Right kidney (tissue), 9 donors: ENCODE data around the gene DYTN.
"Not testable (repeated sequence)": the region's sequence is repeated elsewhere in the genome, so short reads cannot be mapped to it uniquely, and the experiment has no call there.

ENCODE experiments used
- DNase-seq: peaks from one replicate; pipeline ENCODE4 v3.0.0-alpha.2; 2016
- long read RNA-seq, 8 donors: transcript quantifications; one replicate each; lab custom pipeline, GENCODE V29; 2026

The DYTN gene, protein sequence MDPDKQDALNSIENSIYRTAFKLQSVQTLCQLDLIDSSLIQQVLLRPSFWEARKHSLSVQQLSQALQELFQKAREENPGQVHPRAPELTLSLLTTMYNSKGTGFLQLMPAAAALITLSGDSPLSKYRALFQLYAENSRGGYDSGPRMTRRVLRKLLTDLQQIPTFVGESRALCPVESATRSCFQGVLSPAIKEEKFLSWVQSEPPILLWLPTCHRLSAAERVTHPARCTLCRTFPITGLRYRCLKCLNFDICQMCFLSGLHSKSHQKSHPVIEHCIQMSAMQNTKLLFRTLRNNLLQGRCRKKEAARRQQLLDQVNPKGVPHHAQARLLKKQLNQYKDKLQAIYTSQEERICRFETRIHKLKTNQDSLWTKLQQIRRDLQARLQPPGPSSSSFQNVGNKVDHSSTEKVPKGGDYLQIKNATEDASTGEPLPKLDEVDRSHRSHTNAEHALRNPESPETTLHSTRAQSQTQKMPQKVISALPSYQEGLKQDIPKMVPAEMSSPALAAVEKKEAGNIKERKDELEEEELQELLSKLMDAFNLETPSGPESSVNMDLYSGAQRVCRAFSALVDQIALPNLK
- long read RNA-seq, donor 1: 0 reads
- long read RNA-seq, donor 2: 0 reads
- long read RNA-seq, donor 3: 0 reads
- long read RNA-seq, donor 4: 0 reads
- long read RNA-seq, donor 5: 0 reads
- long read RNA-seq, donor 6: 0 reads
- long read RNA-seq, donor 7: 0 reads
- long read RNA-seq, donor 8: 0 reads

DNA sequence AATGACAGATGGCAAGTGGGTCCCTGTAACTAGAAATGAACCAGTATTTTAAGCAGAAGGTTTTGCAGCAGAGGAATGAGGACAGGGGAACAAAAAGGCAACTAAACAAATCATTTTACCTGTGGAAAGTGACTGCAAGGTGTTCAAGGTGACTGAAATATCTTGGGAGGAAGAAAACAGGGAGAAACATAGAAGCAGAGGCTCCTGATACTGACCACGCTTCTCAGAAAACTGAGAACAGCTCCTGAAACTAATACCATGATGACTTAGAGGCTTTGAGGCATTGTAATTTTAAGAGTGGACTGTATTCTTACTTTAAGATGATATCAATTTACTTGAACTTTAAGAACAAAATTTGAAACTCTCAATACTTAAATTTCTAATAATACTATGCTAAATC lies at the start of gene DYTN:
TSS of gene DYTN (minus strand) at position 101 of the 400 bp plus-strand sequence. CDS start 117 bp downstream, outside the sequence.
- no peak for DNase-seq

DNA sequence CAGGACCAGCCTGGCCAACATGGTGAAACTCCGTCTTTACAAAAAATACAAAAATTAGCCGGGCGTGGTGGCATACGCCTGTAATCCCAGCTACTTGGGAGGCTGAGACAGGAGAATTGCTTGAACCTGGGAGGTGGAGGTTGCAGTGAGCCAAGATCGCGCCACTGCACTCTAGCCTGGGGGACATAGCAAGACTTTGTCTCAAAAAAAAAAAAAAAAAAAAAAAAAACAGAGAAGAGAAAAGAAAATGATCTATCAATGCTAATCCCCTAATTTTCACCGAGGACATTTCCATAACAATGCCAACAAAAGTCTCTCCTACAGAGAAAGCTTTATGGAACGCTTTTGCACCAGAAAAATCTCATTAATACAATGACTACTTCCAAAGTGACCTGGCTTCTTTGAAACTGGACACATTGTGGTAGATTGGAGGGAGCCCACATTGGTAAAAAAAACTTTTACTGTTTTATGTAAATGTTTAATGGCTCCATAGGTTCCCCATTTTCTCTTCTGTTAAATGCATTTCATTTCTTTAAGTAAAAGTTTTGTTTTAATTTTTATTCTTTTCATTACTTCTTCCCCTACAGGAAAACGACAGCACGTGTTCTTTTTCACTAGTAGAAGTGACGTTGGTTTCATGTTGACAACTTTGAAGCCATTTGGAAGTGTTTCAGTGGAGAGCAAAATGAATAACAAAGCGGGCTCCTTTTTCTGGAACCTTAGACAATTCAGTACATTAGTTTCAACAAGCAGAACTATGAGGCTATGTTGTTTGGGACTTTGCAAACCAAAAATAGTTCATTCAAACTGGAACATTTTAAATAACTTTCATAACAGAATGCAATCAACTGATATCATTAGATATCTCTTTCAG lies 48.1 kb upstream of the DYTN start:
- no peak for DNase-seq

DNA sequence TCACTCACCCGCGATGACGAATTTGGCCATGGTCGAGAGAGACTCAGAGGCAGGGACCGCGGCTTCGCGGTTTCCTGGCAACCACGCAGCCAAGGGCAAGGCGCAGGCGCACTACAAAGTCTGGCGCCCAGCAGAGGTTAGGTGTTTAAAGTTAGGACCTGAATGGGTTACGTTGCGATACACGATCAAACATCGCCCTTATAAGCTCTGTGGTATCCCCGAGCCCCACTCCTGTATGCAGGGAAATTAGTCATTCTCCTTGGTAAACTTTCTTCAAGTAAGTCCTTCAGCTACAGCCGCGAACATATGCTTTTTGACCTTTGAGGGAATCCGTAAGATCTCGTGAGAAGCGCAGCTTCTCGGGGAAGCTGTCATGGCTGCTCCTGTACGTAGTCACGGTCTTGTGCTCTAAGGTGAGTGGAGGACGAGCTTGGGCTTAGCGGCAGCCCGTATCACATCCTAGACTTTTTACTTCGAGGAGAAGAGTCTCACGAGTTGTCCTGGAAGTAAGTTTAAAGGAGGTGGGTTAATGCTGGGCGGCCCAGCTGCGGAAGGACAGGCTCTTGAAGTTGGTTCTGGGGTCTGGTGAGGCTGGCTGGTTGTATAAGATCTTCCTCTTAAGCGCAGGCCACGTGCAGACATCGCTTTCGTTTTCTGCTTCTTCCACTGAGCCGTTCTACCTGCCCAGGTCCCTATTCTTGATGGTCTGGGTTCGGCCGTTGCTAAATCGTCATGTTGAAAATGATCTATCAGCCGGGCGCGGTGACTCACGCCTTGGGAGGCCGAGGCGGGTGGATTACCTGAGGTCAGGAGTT lies 47.3 kb upstream of the DYTN start, which contains the start of the genes FASTKD2 and MDH1B:
TSS of gene FASTKD2 (plus strand) at position 365 of the 815 bp plus-strand sequence. CDS start 1,088 bp downstream, outside the sequence.
TSS of gene MDH1B (minus strand) at position 87 of the 815 bp plus-strand sequence. CDS start at position 30, 57 bp downstream.
- peak; percentile 96 for DNase-seq

DNA sequence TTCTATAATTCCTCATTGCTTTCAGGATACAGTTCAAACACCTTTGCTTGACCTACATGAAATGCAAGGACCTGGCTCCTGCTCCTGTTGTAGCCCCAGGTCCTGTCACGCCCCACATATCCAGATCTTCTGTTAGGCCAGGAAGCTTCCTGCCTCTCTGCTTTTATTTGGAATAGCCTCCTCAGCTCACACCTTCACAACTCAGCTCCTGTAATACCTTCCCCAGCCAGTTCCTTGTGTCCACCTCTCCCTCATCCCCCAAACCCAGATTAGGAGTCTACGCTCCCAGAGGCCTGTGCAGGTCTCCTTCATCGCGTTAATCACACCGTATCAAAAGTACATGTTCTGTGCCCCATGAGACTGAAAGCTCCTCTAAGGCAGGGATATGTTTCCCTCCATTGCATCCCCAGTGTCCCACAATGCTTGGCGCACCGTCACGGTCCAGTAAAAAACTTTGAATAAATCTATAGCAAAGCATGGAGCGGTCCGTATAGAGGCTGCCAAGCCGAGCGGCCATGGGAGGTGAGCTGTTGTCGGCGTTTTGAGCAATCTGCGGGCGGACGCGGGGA lies 46.6 kb upstream of the DYTN start:
- no peak for DNase-seq

DNA sequence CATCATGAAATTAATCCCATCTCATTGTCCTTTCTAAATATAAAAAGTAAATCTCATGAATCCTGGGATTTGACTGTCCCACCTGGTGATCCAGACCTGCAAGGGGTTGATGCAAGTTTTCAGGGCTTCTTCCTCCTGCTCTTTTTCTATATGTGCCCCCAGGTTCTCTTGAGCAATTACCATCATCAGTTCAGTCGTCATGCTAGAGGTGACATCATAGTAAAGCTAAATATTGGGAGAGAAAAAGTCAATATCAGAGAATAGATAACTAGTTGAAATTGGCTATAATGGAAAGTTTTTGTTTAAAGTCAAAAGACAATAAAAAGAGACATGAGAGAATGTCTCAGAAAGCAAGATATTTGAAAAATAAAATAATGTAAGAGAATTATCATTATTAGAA lies 38.6 kb upstream of the DYTN start:
- no peak for DNase-seq

DNA sequence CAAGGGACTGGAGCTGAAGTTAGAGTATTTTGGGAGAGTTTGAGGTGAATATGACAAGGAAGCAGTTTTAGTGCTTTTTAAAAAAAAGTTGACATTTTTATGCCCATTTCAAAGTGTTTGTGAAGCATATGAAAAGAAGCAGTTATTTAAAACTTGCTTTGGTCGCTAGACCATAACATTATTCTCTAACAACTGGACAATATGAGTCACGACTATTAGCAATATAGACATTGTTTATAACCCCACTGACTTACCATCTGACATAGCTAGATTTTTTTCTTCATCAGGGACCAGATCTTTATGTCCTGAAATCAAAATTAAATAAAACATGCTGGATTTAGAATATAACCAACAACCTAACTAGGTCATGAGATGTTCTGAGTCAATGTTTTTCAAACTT lies 22.6 kb upstream of the DYTN start:
- no peak for DNase-seq

DNA sequence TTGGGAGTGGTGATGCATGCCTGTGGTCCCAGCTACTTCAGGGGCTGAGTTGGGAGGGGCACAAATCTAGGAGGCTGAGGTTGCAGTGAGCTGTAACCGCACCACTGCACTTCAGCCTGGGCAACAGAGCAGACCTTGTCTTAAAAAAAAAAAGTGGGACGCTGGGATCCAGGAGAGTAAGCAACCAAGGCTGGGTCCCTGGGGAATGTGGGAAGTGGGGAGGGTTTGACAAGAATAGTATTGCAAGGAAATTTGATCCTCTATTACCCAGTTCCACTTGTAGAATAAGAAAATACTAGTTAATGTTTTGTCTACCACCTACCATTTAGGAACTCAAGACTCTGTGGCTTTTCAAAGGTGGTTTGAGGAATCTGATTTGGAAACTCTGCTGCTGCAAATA lies 21.1 kb upstream of the DYTN start:
- no peak for DNase-seq

DNA sequence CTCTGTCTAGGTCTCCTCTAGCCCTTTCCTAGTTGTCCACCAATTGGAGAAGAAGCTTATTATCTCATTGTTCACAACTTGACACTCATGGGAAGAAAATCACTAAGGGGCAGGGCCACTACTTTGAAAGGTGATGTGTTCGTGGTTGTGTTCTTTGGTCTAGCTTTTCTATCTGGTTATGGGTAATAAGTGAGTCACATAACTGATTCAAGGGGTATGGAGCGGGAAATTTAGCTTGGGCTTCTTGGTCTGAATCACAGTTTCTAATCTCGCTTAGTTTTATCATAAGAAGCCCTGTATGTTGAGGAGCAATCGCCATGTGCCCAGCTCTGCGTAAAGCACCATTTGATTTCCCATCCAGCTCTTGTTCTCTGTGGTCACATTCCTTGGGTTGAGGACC lies 18.7 kb upstream of the DYTN start:
- no peak for DNase-seq

DNA sequence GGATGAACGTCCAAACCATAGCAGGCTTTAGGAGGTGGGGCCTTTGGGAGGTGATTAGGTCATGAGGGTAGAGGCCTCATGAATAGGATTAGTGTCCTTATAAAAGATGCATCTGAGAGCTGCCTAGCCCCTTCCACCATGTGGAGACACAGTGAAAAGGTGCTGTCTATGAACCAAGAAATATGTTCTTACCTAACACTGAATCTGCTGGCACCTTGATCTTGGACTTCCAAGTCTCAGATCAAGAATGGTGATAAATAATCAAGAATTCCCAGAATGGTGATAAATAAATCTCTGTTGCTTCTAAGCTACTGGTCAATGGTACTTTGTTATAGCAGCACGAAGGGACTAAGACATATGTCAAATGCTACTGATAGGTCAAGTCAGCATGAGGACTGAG lies 15.1 kb upstream of the DYTN start:
- no peak for DNase-seq

DNA sequence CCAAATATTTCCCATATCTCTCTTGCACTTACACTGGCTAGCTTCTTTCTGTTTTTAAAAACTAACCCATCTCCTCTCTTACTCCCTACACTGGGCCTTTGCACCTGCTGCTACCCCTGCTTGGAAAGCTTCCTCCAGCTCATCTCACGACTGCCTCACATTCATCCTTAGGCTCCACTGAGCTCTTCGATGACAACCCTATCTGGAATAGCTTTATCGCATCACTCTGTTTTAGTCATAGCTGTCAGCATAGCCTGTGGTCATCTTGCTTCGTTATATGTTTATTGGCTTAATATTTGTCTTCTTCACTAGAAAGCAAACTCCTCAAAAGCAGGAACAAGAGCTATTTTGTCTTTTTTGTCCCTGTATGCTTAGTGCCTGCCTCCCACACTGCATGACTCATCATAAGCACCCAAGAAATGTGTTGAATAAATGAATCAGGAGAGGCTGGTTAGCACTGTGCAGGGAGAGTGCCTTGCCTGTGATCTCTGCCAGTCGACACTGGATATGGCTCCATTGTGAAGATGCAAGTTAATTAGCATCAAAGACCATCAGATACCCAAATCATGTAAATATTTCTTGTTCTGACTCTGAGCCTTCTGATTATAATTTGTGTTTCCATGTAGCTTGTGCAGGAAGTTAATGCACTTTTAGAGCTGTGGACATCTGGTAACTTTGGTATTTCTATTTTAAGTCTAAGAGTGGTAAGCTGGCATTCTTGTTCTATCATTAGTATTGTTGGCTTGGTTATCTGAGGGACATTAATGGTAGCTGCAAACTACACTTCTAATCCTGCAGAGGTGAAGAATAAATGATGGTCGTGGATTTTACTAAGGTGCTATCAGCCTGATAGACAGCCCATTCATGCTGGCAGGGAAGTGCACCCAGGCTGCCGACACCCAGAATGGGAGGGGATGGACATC lies 10.3 kb upstream of the DYTN start:
- DNase-seq: no peak

DNA sequence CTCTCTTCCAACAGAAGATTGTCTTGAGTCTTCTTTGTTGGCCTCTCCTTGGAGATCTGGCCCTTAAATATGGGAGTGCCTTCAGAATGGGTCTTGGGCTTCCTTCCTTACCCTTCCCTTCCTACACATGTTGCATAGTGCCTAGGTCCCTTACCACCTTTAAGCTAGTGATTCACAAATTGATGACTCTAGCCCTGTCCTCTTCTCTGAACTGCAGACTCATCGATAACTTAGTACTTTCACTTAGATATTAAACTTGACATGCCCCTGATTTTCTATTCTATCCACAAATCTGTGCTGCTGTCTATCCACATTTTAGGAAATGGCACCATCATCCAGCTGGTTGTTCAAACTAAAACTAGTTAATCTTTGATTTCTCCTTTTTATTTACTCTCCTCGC lies 9.1 kb upstream of the DYTN start:
- DNase-seq: no peak

DNA sequence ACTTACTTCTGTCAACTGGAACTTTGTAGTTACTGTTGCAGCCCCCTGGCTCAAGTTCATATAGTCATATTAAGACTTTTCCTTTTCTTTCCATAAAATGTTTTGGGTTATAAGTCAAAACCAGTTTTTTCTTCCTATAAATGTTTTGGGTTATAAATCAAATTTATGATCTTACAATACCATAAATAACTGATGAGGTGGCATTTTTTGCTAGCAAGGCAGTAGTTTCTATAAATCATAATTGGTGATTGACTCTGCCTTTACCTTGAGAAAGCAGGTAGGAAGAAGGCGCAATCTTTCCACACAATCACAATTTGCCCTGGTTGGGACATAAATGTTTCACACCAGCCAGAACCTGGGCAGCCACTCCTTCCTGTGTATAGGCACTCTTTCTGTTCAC lies 5.1 kb upstream of the DYTN start:
- DNase-seq: no peak

DNA sequence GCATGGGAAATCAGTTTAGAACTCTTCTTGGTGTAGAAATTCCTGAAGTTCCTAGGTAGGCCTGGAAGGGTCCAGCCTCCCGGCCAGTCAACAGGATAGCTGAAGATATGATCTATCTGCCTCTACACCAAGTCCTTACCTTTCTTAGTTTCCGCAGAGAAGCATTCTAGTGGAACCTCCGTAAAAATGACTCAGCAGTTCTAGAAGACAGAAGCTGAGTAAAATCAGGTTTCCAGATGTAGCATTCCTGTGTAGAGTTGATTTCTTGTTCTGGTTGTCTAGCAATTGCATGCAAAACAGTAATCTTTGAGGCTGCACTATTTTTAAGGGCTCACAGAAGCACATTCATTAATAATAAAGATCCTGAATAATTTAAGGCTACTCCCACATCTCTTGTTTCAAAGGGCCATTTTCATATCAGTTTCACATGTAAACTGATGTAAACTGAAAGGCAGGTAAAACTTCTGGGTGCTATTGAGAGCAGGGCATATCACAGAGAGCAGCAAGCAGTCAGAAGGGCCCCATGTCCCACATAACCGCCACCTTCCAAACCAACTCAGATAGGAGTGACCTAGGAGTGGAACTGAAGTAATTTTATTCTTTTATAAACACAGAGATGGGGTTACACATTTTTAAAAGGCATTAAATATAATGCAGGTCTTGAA lies 3.2 kb upstream of the DYTN start:
- DNase-seq: no peak

DNA sequence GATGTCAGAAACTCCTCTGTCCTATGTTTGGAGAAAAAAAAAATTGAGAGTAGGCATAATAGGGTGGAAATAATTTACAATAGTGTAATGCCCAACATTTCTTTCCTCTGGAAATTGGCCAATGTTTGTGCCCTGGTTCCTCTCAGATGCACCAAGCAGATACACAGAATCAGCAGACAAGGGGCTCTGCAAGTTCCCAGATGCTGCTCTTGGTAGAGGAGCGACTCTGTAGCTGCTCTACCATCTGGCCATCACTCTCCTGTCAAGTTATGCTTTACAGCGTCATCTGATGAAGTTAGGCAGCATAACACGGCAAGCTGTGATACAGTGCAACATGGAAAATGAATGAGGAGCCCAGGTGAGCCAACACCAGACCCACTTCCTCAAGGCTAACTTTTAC lies 1.6 kb downstream of the DYTN start:
- DNase-seq: no peak

DNA sequence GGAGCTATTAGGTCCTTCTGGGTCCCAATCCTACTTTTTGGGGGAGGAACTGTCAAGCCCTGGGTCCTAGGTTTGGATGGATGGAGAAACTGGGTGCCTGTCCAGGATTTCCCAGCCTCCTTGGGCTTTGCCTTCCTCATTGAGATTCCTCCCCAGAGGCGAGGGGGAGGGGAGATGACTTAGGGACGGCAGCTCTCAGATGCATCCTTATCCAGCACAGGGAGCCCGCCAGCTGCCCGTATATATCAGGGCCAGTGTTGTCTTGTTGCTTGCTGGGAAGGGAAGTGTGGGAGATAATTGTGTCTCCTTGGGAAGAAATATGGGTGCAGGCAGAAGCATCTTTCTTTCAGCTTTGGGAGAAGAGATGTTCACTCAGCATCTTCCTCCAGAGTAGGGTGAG lies 3.0 kb downstream of the DYTN start:
- not testable (repeated sequence) for DNase-seq

DNA sequence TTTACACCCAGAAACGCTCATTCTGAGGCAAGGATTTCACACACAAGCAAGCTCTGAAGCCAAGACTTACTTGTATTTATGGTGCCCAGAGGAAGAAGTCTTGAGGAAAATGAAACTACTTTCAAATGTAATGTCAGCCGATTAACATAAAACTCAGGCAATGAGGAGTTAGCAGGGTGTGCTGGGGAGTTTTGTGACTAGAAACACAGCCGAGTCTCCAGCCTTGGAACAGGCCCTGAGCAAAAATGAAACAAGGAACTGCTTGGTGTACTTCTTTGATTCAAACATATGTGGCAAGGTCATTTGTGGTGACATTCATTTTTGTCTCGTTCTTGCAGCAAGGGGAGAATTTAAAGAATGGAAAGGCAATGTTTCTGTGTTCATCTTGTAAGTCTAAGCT lies 4.5 kb downstream of the DYTN start:
- DNase-seq: no peak

DNA sequence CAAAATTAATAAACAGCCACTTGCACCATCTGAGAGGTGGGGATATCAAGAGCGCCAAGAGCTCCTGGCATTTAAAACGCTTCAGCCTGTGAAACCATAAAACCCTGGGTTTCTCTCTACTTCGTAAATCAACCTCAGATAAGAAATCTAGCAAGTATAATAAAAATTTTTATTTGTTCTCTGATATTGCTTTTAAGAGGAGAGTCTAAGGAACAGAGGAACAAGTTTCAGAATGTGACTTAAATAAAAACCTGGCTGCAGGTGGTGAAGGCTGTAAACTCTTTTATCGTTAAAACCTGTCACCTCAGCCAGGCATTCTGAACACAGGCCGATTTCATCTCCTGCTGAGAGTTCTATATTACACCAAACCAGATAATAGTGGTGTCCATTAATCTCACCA lies 9.9 kb downstream of the DYTN start:
- DNase-seq: no peak

DNA sequence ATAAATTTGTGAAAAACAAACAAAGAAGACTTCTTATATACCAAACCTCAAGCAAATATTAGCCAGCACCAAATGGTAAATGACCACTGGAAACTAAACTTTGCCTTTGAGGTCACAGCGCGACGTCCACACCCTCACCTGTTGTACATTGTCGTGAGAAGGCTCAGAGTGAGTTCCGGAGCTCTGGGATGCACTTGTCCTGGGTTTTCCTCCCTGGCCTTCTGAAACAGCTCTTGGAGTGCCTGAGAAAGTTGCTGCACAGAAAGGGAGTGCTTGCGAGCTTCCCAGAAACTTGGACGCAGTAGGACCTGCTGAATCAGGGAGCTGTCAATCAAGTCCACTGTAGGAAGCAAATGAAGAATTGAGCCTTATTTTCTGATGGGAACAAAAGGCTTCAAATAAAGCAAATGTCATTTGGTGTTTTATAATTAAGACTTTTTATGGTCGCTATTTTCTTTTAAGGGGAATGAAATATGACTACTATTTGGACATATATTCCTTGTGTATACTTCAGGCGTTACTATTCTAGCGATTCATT lies 11.0 kb downstream of the DYTN start:
- DNase-seq: no peak

DNA sequence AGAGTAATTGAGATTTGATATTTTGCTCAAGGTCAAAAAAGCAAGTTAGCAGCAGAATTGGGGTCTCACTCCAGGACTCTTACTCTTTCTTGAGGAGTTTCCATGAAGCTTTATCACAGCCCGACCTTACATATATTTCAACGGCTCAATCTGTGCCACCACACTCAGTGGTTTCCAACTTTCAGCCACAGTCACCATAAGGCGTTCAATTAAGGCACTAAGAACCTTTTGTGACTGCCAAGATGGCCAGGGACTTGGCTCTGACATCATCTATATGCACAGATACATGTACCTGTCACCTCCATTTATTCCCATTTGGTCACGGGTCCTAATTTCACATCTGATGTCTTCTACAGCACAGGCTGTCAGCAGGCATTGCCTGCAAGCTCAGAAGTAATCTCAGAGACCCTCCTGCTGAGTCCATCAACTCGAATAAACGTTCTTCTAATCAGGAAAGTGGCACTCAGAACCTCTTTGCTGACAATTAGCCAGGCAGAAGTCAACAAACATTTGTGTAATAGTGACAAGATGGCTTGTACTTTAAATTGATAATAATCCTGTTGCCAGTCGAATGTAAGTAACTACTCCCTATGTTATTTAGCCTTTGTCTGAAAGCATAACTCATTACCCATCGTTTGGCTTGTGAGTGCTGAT lies 16.1 kb downstream of the DYTN start:
- DNase-seq: no peak
